GM12891 (cell line): Measurements from ENCODE around the gene ZNF516.

Source experiments
- PAX5 ChIP-seq: IDR thresholded peaks from 2 replicates; pipeline ENCODE4 v1.6.1; 2011; ENCODE audit warnings: low read length, moderate library complexity, mild to moderate bottlenecking; ENCODE audit not compliant: insufficient read depth, severe bottlenecking
- POLR2A ChIP-seq: IDR thresholded peaks from 2 replicates; pipeline ENCODE4 v1.6.1; 2011; ENCODE audit warnings: low read depth, low read length, control low read depth
- POLR2AphosphoS5 ChIP-seq: IDR thresholded peaks from 2 replicates; pipeline ENCODE4 v1.6.1; 2011; ENCODE audit warnings: low read depth, low read length, control low read depth
- TAF1 ChIP-seq: IDR thresholded peaks from 2 replicates; pipeline ENCODE4 v1.6.1; 2011; ENCODE audit warnings: low read depth, low read length, control low read depth

GRCh38 chr18:76493213-76494161 lies 1.6 kb downstream of the ZNF516 start:
- TF ChIP-seq POLR2AphosphoS5: no peak
- TF ChIP-seq PAX5: no peak
- no peak for TF ChIP-seq POLR2A
- TF ChIP-seq TAF1: no peak
